Thoracic aorta (tissue), 2 donors: ENCODE data around the gene SHH. TPM values are rescaled to one million over a fixed set of nuclear protein-coding genes. Genes with fewer than 3 reads are reported as not detected.
"Not testable (repeated sequence)": the region's sequence is repeated elsewhere in the genome, so short reads cannot be mapped to it uniquely, and the experiment has no call there.

Experiments
- ATAC-seq: fragments of 150-250 bp; one replicate; pipeline ENCODE4 v1.8.0; 2017; ENCODE audit warnings: low read depth; ENCODE audit not compliant: insufficient number of reproducible peaks, low FRiP score
- DNase-seq: peaks from one replicate; pipeline ENCODE4 v3.0.0-alpha.2; 2020; ENCODE audit warnings: low spot score
- H3K27ac ChIP-seq, 2 donors: fragments of 200-600 bp; sonication (generic); 1 replicate in 1 of 2; 2 replicates in 1 of 2; pipeline ENCODE4 v1.5.1; 2016; ENCODE audit warnings: mild to moderate bottlenecking in 2 of 2, moderate library complexity in 2 of 2
- H3K27me3 ChIP-seq: fragments of 200-600 bp; sonication (generic); replicated peaks from 2 replicates; pipeline ENCODE4 v1.6.0; 2016; ENCODE audit warnings: mild to moderate bottlenecking; ENCODE audit not compliant: insufficient read depth
- H3K36me3 ChIP-seq: fragments of 200-600 bp; sonication (generic); one replicate; pipeline ENCODE4 v1.5.1; 2016
- H3K4me1 ChIP-seq, 2 donors: fragments of 200-600 bp; sonication (generic); 1 replicate in 1 of 2; 2 replicates in 1 of 2; pipeline versions ENCODE4 v1.5.1 to v1.6.0; 2016; ENCODE audit warnings: low read depth in 2 of 2, mild to moderate bottlenecking in 1 of 2; ENCODE audit not compliant: control insufficient read depth in 1 of 2
- H3K4me3 ChIP-seq: fragments of 200-600 bp; sonication (generic); 2 replicates; pipeline ENCODE4 v1.5.1; 2016; ENCODE audit warnings: mild to moderate bottlenecking
- H3K9me3 ChIP-seq: fragments of 200-600 bp; sonication (generic); 2 replicates; pipeline ENCODE4 v1.5.1; 2016
- total RNA-seq, 2 donors: library from RNA; depleted of rRNA; stranded (reverse); fragments of >200 nt; gene quantifications; one replicate each; pipeline versions ENCODE4 v1.1.0 to v1.2.3, GENCODE V29; 2016
- TF ChIP-seq, protein P1 (sequence below): fragments of 200-600 bp; sonication (generic); IDR thresholded peaks from one replicate; pipeline ENCODE4 v1.5.1; 2019; ENCODE audit warnings: antibody characterized with exemption

SHH gene
- total RNA-seq, 2 donors from 2014 or later, result 0.28 TPM; not detected in 1

DNA sequence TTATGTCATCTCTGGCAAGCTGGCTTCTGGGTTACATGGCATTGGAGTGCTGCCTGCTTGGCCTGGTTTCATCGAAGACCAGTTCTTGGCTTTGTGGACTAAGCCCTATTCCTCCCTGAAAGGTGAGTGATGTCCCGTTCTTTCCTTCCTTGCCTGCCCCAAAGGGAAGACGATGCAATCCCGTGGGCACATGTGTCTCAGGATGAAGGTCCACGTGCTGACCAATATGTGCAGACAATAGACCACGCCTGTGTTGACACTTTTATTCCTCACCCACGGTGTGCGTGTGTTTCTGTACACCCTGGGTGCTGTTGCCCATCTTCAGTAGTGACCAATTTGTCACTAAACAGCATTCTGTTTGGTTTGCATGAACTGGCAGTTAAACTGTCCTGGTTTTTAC is 28.6 kb upstream of the SHH start:
- no peak overlapping the region for H3K4me3 ChIP-seq
- H3K27ac ChIP-seq, result no peak overlapping the region
- DNase-seq (no peak), ATAC-seq (no peak)
- no peaks in the 10 kb centered on the region for H3K4me1 ChIP-seq
- no peaks in the 10 kb centered on the region for H3K36me3 ChIP-seq
- H3K27me3 ChIP-seq, result no peaks in the 10 kb centered on the region
- TF ChIP-seq, protein P1, sequence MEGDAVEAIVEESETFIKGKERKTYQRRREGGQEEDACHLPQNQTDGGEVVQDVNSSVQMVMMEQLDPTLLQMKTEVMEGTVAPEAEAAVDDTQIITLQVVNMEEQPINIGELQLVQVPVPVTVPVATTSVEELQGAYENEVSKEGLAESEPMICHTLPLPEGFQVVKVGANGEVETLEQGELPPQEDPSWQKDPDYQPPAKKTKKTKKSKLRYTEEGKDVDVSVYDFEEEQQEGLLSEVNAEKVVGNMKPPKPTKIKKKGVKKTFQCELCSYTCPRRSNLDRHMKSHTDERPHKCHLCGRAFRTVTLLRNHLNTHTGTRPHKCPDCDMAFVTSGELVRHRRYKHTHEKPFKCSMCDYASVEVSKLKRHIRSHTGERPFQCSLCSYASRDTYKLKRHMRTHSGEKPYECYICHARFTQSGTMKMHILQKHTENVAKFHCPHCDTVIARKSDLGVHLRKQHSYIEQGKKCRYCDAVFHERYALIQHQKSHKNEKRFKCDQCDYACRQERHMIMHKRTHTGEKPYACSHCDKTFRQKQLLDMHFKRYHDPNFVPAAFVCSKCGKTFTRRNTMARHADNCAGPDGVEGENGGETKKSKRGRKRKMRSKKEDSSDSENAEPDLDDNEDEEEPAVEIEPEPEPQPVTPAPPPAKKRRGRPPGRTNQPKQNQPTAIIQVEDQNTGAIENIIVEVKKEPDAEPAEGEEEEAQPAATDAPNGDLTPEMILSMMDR, result no peak
- H3K9me3 ChIP-seq, result no peaks in the 10 kb centered on the region

DNA sequence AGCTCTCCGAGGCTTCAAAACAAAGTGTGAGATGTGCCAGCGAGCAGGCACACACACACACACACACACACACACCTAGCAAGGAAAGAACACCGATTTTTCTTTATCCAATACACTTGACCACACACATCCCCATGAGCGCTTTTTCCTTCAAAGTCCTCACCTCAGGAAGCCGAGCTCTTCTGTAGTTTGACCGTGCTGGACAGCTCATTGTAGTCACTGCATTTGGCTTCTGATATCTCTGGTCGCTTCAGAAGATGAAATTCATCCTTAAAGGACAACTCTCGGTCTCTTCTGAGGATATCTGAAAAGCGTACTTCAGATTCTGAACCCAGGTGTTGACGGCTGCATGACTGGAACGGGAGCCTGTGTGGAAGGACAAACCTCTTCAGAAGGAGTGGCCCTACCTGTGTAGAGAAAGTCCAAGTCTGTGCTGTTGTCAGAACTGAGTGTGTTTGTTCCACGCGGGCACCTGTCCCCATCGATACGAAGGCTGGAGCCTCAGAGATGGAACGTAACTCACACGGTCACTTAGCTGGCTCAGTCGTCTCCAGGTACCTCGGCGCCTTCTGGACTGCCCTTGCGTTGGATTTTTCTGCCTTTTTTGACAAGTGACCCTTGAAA is 28.1 kb upstream of the SHH start:
- Histone ChIP-seq H3K9me3 (no peaks in the 10 kb centered on the region), H3K27ac (no peak overlapping the region), H3K27me3 (no peaks in the 10 kb centered on the region), H3K4me3 (no peak overlapping the region), H3K4me1 (no peaks in the 10 kb centered on the region), H3K36me3 (no peaks in the 10 kb centered on the region)
- no peak for ATAC-seq
- TF ChIP-seq, protein P1, result no peak
- DNase-seq, result no peak

DNA sequence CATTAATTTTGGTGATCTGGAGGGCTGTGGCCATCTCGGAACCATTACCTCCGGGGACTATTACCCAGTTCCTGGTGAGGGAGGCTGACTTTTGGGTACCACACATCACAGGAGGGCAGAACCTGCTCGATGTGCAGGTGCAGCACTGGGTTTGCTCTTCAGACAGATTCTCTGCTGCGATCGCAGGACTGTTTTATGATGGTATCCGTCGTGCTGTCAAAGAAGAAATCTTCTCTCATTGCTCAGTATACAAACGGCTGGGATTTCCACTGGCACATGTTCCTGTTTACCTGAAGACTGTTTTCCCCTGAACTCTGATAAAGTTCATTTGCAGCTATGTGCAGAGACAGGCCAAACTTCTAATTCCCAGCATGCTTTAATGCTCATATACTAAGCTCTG is 27.2 kb upstream of the SHH start:
- no peak overlapping the region for H3K27ac ChIP-seq
- no peak for ATAC-seq
- no peaks in the 10 kb centered on the region for H3K36me3 ChIP-seq
- no peaks in the 10 kb centered on the region for H3K4me1 ChIP-seq
- H3K27me3 ChIP-seq, result no peaks in the 10 kb centered on the region
- TF ChIP-seq, protein P1, result no peak
- no peak for DNase-seq
- H3K4me3 ChIP-seq, result no peak overlapping the region
- no peaks in the 10 kb centered on the region for H3K9me3 ChIP-seq

DNA sequence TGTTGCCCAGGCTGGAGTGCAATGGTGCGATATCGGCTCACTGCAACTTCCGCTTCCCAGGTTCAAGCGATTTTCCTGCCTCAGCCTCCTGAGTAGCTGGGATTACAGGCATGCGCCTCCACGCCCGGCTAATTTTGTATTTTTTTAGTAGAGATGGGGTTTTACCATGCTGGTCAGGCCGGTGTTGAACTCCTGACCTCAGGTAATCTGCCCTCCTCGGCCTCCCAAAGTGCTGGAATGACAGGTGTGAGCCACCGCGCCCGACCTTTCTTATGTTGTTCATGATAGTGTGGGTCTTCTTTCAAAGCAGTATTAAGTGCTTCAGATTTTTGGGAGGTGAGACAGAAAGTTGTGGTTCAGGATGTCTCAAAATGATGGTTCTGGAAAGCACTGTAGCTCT is 26.0 kb upstream of the SHH start:
- not testable (repeated sequence) for H3K27ac ChIP-seq, H3K4me1 ChIP-seq, DNase-seq, ATAC-seq, H3K4me3 ChIP-seq, H3K9me3 ChIP-seq, H3K27me3 ChIP-seq, H3K36me3 ChIP-seq

DNA sequence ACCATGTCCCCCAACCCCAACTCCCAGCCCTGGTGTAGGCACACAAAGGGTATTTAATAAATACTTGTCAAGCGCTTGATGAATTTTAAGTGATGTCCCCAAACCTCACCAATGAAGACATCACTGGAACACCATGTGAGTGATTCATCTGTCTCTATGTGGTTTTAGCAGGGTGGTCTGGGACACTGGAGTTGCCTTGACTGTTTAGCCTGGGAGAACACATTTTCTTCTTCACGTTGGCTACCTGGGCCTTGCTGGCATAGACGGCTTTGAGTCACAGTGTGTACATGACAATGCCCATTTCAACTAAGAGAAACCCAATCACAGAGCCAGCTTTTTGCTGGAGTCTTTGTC is 24.8 kb upstream of the SHH start:
- H3K4me3 ChIP-seq, result no peak overlapping the region
- H3K9me3 ChIP-seq, result no peaks in the 10 kb centered on the region
- no peaks in the 10 kb centered on the region for H3K36me3 ChIP-seq
- no peaks in the 10 kb centered on the region for H3K4me1 ChIP-seq
- H3K27me3 ChIP-seq, result no peaks in the 10 kb centered on the region
- H3K27ac ChIP-seq, result no peak overlapping the region
- ATAC-seq, result no peak
- TF ChIP-seq, protein P1, result no peak
- DNase-seq, result no peak
